Measurements from ENCODE around the gene CYGB.
"Not testable (repeated sequence)": the region's sequence is repeated elsewhere in the genome, so short reads cannot be mapped to it uniquely, and the experiment has no call there.

CYGB gene

DNA sequence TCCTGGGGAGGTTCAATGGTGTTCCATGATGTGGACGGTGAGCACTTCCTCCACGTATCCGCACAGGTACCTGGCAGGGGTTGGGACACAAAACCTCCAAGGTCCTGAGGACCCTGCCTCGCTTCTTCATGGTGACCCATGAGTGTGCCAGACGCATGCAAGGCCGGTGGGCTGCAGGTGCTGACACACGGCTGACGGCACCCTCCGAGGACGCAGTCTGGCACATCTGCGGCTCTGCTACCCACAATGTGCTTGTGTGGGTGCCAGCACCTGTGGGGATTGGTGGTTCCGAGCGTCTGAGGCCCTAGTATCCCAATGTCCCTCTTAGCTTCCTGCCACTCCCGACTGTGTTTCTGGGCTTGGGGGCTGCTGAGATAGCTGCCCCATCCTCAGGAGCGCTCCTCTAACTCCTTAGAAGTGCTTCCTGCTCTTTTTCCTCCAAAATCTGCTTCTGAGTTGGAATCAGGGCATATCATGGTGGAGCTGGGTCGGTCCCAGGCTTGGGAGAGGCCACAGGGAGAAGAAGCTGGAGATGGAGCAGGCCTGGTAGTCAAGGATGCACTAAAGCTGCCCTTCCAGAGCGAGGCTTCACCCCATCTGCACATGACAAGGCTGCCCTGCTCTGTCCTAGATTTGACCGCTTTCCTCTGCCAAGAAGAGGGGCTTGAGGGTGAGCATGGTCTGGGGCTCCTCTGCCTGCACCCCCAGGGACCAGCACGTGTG, 1.6 kb downstream of the CYGB start:
- DNase-seq: no peak

DNA sequence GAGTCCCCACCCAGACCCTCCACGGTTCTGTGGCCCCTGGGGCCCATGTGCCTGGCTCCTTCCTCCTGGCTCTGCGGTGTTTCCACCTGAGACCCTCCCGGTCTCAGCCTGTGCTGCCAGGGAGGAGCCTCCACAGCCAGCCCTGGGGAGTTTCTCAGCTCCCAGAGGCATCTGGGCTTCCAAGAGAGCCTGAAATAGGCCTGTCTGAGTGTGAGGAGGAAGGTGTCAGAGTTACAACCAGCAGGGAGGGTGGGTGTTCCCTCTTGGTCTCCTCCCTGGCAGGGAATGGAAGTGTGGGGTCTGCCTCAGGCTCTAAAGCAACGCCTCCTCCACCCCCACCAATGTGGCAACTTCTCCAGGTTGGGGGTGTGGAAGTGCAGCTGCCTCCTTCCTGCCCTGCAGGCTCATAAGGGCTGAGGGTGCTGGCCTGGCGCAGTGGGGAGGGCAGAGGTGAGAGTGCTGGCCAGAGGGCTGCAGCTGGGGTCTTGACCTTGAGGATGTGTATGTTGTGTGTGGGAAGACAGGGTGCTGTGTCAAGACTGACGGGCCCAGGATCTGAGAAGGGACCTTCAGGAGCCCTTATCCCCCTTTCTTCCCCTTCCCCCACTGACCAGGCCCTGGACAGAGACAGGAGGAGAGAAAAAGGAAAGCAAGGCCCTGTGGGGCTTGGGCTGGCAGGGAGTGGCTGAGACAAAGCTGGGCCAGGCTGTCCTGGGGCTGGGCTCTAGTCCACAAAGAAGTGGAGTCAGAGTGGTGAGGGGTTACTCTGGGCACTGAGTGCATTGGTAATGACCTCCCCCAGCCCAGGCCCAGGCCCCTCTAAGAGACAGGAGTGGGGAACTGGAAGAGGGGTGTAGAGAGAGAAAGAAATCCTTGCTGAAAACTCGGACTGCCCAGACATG, 2.4 kb downstream of the CYGB start:
- no peak for DNase-seq

DNA sequence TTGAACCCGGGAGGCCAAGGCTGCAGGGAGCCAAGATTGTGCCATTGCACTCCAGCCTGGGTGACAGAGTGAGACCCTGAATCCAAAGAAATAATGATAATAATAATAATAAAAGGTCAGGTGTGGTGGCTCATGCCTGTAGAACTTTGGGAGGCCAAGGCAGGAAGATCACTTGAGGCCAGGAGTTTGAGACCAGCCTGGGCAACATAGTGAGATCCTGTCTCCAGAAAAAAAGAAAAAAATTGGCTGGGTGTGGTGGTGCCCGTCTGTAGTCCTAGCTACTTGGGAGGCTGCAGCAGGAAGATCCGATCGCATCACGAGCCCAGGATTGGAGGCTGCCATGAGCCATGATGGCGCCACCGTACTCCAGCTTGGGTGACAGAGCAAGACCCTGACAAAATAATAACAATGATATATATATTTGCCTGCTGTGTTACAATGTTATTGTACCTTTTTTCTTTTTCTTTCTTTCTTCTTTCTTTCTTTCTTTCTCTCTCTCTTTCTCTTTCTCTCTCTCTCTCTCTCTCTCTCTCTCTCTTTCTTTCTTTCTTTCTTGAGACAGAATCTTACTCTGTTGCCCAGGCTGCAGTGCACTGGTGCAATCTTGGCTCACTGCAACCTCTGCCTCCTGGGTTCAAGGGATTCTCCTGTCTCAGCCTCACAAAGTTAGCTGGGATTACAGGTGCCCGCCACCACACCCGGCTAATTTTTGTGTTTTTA, 3.7 kb downstream of the CYGB start:
- DNase-seq: not testable (repeated sequence)

DNA sequence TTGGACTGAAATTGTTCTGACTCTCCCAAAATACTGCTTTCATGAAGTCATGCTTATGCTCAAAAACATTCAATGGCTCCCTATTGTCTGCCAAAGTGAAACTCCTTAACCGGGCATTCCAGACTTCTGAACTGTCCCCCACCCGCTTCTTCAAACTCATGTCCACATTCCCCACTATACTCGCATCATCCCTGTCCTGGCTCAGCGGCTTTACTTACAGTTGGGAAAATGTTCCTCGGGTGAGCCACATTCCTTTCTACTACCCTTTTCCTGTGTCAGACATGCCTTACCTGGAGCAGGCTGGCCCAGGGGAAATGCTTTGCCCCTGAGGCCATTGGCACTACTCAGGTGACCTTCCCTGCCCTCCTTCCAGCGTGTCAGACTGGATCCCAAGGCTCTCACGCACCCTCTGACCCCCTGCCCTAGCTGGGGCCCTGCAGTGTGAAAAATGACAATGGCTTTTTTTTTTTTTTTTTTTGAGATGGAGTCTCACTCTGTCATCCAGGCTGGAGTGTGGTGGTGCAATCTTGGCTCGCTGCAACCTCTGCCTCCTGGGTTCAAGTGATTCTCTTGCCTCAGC, 5.3 kb downstream of the CYGB start:
- no peak for DNase-seq

DNA sequence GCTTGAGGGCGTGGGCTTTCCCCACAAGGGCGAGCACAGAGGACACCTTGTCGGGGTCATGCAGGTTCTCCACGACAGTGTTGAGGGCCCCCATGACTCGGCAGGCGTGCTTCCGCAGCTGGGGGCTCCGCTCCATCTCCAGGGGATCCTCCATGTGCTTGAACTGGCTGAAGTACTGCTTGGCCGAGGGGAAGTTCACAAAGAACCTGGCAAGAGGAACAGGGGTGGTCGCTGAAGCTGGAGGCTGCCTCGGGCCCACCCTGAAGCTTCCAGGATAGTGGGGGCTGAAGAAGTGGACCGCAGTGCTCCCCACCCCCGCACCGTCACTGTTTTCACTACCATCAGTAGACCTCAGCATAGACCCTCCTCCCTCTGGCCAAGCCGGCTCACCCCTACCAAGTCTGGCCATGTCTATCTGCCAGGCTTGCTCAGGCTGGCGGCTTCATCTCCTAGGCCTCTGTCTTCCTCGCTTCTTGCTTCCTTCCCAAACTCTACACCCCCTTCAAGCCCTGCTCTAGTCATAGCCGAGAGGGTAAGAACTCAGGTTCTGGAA, 5.9 kb downstream of the CYGB start:
- DNase-seq: no peak

DNA sequence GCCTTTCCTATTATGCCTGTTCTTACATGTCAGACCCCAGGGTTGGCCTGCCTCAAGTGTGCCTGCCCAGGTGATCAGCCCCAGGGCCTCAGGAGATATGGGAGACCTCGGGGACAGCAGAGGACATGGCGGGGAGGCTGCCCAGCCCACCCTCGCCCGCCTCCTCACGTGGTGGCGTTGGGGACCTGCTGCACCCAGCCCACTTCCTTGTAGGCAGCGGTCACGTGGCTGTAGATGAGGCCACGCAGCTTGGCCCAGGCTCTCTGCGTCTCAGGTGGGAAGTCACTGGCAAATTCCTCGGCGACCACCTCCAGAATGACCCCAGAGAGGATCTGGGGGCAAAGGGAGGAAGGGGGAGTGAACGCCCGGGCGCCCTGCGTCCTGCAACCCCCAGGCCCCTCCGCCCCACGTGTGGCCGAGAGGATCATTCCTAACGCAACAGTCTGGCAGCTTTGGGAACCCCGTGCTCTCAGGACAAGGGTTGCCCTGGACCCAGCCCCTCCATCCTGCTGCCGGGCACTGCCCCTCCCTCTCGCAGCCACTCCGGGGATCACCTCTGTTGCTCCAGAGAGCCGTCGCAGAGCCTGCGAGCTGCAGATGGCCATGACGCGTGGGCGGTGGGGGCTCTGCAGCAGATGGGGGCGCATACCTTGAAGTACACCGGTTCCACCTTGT, 6.6 kb downstream of the CYGB start:
- no peak for DNase-seq

DNA sequence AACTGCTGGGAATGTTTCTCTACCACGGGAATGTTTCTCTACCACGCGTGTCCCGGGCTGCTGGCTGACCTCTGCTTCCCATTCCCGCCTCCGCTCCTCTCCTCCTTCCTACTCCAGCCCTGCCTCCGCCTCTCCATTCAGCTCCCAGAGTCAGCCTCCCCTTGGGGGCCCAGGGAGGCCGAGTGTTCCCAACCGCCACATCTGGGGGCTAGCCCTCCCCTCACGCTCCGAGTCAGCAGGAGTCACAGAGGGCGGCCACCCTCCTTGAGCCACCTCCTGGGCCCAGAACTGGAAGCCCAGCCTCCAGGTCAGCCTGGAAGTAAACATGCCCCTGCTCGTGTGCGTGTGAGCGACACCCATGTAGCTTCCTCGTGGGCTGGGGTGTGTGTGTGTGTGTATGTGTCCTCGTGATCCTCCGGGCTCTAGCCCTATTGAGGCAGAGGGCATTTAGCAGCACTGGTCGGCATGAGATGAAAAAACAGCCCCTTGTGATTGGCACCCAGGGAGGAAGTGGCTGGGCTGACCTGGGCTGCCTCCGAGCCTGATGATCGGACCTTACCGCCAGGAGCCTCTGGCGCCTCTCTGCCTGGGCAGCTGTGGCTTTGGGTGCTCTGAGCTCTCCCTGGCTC, 7.3 kb downstream of the CYGB start:
- DNase-seq: no peak

DNA sequence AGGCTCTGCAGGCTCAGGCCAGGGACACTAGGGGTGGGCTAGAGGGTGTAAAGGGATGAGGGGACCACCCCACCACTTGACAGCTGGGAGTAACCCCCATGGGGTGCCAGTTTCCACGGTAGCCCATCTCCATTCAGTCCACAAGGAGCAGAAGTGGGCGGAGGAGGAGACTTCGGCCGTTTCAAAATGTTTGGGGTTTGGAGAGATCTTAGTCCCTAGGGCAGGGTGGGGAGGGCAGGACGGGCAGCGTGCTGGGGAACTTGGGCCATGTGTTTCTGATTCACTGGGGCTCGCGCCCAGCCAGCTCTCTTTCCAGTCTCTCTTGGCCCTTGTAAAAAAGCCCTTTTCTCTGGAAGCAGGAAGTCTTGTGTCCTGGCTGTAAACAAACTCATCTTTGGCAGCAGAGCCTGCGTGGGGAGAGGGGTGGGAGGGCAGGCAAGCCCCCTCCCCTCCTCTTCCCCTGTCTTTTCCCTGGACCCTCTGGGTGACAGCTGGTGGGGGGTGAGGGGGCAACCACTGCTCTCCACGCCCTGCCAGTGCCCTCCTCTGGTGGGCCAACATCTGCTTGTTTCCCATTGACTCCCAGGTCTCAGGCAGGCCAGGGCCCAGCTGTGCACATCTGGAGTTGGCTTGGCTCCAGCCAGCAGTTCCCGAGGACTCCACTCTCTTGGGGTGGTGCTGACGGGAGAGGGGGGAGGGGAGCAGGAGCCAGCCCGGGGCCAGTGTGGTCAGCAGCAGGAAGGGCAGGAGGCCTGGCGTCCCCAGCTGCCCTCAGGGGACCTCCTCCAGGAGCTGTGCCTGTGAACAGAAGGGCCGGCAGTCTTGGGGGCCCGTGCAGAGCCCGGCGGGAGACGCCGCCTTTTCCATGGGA, 8.1 kb downstream of the CYGB start:
- no peak for DNase-seq

DNA sequence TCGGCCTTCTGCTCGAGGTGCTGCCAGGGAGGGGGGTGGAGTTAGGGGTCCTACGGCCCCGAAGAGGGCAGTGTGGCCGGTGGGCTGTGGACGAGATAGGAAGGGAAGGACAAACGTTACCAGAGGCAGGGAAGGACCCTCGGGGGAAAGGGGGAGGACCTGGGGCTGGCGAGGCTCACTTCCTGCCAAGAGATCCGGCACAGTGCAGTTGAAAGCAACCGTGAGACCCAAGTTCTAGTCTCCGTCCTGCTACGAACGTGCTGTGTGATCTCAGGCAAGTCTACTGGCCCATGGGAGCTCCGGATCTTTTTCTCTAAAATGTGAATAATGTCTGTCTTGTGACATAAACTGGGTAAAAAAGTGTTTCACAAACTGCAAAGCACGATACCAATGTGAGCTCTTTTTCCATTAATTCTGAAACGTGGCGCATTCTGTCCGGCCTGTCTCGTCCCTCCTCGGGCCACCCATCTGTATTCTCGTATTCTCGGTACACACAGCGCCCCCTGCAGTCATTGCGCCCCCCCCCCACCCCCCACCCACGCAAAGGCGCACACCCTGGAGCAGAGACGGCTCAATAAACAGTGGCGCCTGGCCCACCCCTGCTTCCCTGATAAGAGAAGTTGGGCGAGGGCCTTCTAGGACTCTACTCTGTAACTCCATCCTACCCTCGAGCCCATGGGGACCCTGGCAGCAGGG, 8.8 kb downstream of the CYGB start:
- DNase-seq: no peak

DNA sequence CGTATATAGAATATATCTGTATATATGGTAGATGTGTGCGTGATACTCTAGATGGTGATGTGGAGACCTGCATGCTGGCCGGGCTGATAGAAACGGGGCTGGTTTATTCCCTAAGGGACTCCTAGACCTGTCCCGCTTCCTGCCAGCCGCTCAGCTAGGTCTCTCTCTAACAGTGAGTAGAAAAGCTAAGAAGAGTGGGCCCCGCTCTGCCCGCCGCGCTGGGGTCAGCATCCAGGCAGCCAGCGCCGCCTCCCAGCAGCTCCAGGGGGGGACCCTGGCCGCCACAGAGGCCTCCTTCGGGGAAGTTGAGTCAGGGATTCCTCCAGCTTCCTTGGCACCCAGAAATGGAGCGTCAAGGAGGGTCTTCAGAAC, 9.4 kb downstream of the CYGB start:
- DNase-seq: no peak

DNA sequence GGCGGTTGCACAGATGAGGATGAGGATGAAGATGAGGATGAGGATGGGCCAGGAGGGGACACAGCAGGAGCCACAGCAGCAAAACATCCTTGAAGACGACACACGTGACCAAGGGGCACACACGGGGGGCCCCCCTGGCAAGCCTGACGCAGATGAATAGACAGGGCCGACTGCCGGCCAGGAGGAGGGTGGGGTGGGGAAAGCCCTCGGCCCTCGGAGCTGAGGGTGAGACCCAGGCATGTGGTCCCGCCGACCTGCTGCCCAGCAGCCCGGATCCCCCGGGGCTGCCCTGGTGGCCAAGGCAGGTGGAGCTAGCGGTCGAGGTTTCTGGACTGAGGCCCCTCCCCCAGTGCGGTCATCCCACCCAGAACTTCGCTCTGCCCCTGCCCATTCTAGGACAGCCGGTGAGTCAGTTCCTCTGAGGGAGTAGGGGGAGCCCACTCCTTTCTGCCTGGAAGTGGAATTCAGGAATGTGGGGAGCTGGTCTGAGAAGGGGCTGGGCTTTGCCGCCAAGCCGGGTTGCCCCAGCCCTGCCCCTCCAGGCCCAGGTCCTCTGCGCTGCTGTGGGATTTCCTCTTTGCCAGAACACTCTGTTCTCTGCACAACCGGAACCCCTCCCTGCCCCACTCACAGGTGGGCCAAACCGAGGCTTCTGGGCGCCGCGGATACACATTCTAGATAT, 9.9 kb downstream of the CYGB start:
- peak; percentile 59 for DNase-seq

DNA sequence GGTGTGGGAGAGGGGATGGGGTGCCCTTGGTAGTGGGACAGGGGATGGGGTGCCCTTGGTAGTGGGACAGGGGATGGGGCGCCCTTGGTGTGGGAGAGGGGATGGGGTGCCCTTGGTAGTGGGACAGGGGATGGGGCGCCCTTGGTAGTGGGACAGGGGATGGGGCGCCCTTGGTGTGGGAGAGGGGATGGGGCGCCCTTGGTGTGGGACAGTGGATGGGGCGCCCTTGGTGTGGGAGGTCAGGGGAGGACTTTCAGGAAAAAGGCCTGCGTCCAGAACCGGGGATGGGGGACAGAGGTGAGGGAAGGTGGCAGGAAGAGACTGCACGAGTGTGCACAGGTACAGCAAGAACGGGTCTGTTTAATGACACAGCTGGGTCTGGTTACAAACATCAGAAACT, 10.5 kb downstream of the CYGB start:
- DNase-seq: not testable (repeated sequence)

DNA sequence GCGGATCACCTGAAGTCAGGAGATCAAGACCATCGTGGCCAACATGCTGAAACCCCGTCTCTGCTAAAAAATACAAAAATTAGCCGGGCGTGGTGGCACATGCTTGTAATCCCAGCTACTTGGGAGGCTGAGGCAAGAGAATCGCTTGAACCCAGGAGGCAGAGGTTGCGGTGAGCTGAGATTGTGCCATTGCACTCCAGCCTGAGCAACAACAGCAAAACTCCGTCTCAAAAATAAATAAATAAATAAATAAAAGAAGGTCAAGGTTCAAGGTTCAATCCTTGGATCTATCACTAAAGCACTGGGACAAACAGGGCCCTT, 12.0 kb downstream of the CYGB start:
- not testable (repeated sequence) for DNase-seq

DNA sequence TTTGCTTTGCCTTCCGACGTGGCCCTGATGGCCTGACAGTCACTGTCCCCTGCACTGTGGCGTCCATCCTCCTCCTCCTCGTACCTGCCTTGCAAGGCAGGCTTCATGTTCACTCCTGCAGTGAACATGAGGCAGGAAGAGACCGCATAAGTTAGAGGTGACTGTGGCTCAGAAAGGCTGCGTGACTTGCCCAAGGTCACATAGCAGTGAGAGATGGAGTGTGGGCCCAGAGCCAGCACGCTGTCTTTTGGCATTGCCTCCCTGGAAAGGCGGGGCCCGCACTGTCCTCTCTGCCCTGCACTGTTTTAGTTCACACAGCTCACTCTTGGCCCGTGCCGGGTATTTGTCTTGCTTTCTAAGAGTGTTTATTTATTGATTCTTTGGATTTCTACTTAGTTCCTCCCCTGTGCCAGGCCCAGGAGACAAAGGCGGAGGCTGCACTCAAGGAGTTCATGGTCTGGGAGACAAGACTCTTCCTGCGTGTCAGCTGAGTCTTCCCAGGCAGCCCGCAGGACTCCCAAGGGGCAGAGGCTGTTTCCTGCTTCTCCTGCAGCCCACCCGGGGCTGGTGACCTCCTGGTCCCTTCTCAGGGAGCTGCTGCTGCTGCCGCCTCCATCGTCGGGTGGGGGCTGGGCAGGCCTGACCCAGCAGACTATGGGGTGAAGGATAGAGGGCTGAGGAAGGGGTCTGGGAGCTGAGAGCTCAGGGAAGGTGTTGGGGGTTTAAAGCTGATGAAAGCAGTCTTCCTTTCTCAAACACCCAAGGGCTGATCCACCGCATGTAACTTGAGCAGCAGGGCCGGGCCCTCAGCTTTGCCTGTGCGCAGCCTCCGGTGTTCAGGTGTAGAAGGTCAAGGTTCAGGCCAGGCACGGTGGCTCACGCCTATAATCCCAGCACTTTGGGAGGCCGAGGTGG, 12.7 kb downstream of the CYGB start:
- DNase-seq: no peak

DNA sequence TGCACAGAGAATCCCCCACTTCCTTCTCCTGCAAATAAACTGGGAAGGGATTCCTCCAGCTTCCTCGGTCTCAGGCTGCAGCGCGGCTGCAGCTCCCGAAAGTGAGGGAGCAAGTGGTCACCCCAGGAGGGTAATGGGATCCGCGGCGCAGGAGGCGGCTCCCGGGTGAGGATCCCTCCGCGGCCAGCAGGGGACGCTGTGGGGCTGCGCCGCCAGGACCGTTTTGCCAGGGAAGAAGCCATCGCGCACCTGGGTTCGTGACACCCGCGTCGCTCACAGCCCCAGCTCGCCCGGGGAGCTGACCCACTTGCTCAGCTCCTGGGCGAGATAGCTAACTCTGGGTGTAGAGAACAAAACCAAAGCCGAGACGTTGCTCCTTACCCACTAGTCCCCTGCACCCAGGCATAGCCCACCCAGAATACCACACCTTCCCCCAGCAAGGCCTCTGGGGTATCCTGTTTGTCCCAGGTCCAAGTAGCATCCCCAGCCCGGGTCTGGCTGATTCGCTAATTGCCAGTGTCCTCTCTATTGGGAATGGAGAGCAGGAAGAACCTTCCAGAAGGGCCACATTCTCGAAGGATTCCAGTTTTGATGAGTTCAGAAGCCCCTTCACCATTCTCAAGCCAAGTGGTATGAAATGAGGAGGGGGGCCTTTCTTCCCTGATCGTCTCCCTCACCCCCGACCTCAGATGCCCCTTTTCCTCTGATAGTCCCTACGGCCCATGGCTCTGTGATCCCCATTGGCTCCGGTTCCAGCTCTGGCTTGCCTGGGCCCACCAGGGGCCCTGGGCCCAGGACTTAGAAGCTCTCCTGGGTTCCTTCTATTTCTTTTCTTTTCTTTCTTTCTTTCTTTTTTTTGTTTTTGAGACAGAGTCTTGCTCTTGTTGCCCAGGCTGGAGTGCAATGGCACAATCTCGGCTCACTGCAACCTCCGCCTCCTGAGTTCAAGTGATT, 14.1 kb downstream of the CYGB start:
- peak; percentile 85 for DNase-seq

DNA sequence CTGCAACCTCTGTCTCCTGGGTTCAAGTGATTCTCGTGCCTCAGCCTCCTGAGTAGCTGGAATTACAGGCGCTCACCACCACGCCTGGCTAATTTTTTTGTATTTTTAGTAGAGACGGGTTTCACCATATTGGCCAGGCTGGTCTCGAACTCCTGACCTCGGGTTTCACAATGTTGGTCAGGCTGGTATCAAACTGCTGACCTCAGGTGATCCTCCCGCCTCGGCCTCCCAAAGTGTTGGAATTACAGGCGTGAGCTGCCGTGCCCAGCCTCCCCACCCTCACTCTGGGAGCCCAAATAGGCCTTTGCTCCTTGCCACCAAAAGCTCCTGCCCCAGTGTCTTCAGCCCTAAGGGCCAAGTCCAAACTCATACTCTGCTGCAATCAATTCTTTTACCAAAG, 15.8 kb downstream of the CYGB start:
- not testable (repeated sequence) for DNase-seq

DNA sequence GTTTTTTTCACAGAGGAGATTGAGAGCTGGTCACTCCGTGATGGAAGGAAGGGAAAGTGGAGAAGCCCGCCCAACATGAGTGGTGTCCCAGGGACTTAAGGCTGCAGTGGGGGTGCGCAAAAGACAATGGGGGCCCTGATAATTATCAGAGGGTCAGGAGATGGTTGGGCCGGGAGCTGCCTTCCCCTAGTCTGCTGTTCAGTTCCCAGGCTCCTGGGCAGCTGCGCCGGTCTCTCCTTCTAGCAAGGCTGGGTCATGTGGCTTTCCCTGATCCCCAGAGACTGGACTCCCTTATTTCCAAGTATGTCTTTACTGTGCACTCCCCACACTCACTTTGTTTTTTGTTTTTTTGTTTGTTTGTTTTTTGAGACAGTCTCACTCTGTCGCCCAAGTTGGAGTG, 16.2 kb downstream of the CYGB start:
- DNase-seq: no peak

All from CD4-positive, alpha-beta T cell treated with Interleukin-12 subunit alpha and Interleukin-12 subunit beta, for 1 hour (primary cell).